SK-N-SH (cell line): Measurements from ENCODE around the gene KDM1A. TPM values are rescaled to one million over a fixed set of nuclear protein-coding genes. Genes with fewer than 3 reads are reported as not detected.
A peak's percentile ranks its signal among the peaks of the same experiment; 100 is the strongest.

Source experiments
- CTCF ChIA-PET: fragments of 300-600, 350-600 bp; formaldehyde crosslinking; extraction: SDS; loops from one replicate; lab custom pipeline; 2021; lab: Yijun Ruan, JAX
- POLR2A ChIA-PET: fragments of 350-600 bp; sonication (Branson Sonifier 250); formaldehyde crosslinking; extraction: SDS; loops from one replicate; lab custom pipeline; 2020; ENCODE audit warnings: antibody characterized with exemption, inconsistent platforms; lab: Yijun Ruan, JAX
- DNase-seq: peaks from one replicate; pipeline ENCODE4 v3.0.0; 2012
- H2AFZ ChIP-seq: fragments of 200-600 bp; sonication (generic); 2 replicates; pipeline ENCODE4 v1.8.1; 2016; ENCODE audit warnings: antibody characterized with exemption, mild to moderate bottlenecking, low read depth
- H3F3A ChIP-seq: fragments of 200-600 bp; sonication (generic); replicated peaks from 2 replicates; pipeline ENCODE3; 2016; ENCODE audit warnings: antibody characterized with exemption, mild to moderate bottlenecking; ENCODE audit not compliant: insufficient read depth
- H3K27ac ChIP-seq, 2 experiments: fragments of 200-500 bp in 1 of 2; fragments of 200-600 bp in 1 of 2; sonication (Bioruptor generic) in 1 of 2; sonication (generic), shearing (Covaris generic) in 1 of 2; 2 replicates each; pipeline versions ENCODE4 v1.5.1 to v1.6.1; 2014 to 2016; ENCODE audit warnings: low read depth in 2 of 2, inconsistent platforms in 1 of 2, low read length in 1 of 2, mild to moderate bottlenecking in 1 of 2, mixed read lengths in 1 of 2
- H3K27me3 ChIP-seq: fragments of 200-600 bp; sonication (generic), shearing (Covaris generic); 2 replicates; pipeline ENCODE4 v1.6.1; 2016; ENCODE audit warnings: mixed run types; ENCODE audit not compliant: insufficient read depth
- H3K36me3 ChIP-seq, 2 experiments: fragments of 200-500 bp in 1 of 2; fragments of 200-600 bp in 1 of 2; sonication (Bioruptor generic) in 1 of 2; sonication (generic) in 1 of 2; replicated peaks in 1 of 2; 2 replicates each; pipeline versions ENCODE3 to v1.5.1; 2014 to 2016; ENCODE audit warnings: low read length in 1 of 2, mild to moderate bottlenecking in 1 of 2; ENCODE audit not compliant: insufficient read depth in 2 of 2, control insufficient read depth in 1 of 2
- H3K4me1 ChIP-seq, 2 experiments: fragments of 200-500 bp in 1 of 2; fragments of 200-600 bp in 1 of 2; sonication (Bioruptor generic) in 1 of 2; sonication (generic), shearing (Covaris generic) in 1 of 2; 2 replicates each; pipeline versions ENCODE4 v1.5.1 to v1.6.1; 2014 to 2016; ENCODE audit warnings: low read depth in 1 of 2, low read length in 1 of 2, mixed run types in 1 of 2; ENCODE audit not compliant: insufficient read depth in 2 of 2, control insufficient read depth in 1 of 2
- H3K4me2 ChIP-seq: fragments of 200-600 bp; sonication (generic), shearing (Covaris generic); 2 replicates; pipeline ENCODE4 v1.6.1; 2017; ENCODE audit warnings: mixed run types
- H3K4me3 ChIP-seq, 2 experiments: fragments of 200-500 bp in 1 of 2; fragments of 200-600 bp in 1 of 2; sonication (Bioruptor generic) in 1 of 2; sonication (generic), shearing (Covaris generic) in 1 of 2; 2 replicates each; pipeline versions ENCODE4 v1.5.1 to v1.8.1; 2014 to 2016; ENCODE audit warnings: low read depth in 2 of 2, inconsistent platforms in 1 of 2, low read length in 1 of 2, mild to moderate bottlenecking in 1 of 2, mixed read lengths in 1 of 2, moderate library complexity in 1 of 2
- H3K79me2 ChIP-seq: fragments of 200-600 bp; sonication (generic); 2 replicates; pipeline ENCODE4 v1.8.1; 2017; ENCODE audit warnings: mild to moderate bottlenecking; ENCODE audit not compliant: insufficient read depth
- H3K9ac ChIP-seq: fragments of 200-600 bp; sonication (generic); 2 replicates; pipeline ENCODE4 v1.6.1; 2017; ENCODE audit warnings: mixed run types
- H3K9me2 ChIP-seq: fragments of 200-600 bp; sonication (generic); 2 replicates; pipeline ENCODE4 v1.6.1; 2017; ENCODE audit warnings: mixed run types
- H3K9me3 ChIP-seq: fragments of 200-600 bp; sonication (generic); 2 replicates; pipeline ENCODE4 v1.6.1; 2017; ENCODE audit warnings: mixed run types, mild to moderate bottlenecking, moderate library complexity
- H4K20me1 ChIP-seq: fragments of 200-600 bp; sonication (generic); 2 replicates; pipeline ENCODE4 v1.6.1; 2017; ENCODE audit warnings: mild to moderate bottlenecking, mixed run types; ENCODE audit not compliant: insufficient read depth
- ELF1 ChIP-seq: IDR thresholded peaks from 2 replicates; pipeline ENCODE4 v1.4.0; 2012
- EZH2phosphoT487 ChIP-seq: fragments of 200-600 bp; sonication (generic); IDR thresholded peaks from 2 replicates; pipeline ENCODE4 v1.6.1; 2017; ENCODE audit warnings: low read depth, mixed run types, mild to moderate bottlenecking, antibody characterized with exemption, moderate library complexity, borderline replicate concordance
- GABPA ChIP-seq: IDR thresholded peaks from 2 replicates; pipeline ENCODE4 v1.4.0; 2012; ENCODE audit warnings: low read depth, mild to moderate bottlenecking
- NFIC ChIP-seq: IDR thresholded peaks from 2 replicates; pipeline ENCODE4 v1.4.0; 2012; ENCODE audit warnings: borderline replicate concordance
- RAD21 ChIP-seq: IDR thresholded peaks from 2 replicates; pipeline ENCODE4 v1.6.1; 2012; ENCODE audit warnings: mild to moderate bottlenecking, low read length
- RFX5 ChIP-seq: IDR thresholded peaks from 2 replicates; pipeline ENCODE4 v1.6.1; 2012; ENCODE audit warnings: mild to moderate bottlenecking, improper control_type of control experiment, low read length
- RXRA ChIP-seq: IDR thresholded peaks from 2 replicates; pipeline ENCODE4 v1.4.0; 2012; ENCODE audit warnings: low read depth, mild to moderate bottlenecking, borderline replicate concordance
- SIN3A ChIP-seq: IDR thresholded peaks from 2 replicates; pipeline ENCODE4 v1.6.1; 2012; ENCODE audit warnings: low read depth, mild to moderate bottlenecking, low read length, moderate library complexity, borderline replicate concordance
- TEAD4 ChIP-seq: IDR thresholded peaks from 2 replicates; pipeline ENCODE4 v1.4.0; 2012; ENCODE audit warnings: mild to moderate bottlenecking, borderline replicate concordance; ENCODE audit not compliant: insufficient read depth
- WGBS: methylation state at CpG from one replicate; pipeline ENCODE4 v1.1.6; 2017; ENCODE audit warnings: low lambda C conversion rate; 5-methylcytosine and 5-hydroxymethylcytosine counted together
- polyA plus RNA-seq, 3 experiments: library from polyadenylated mRNA; depleted of rRNA; stranded (reverse); fragments of >200 nt; gene quantifications; 2 replicates each; pipeline ENCODE4 v1.2.3, GENCODE V29; 2012
- TF ChIP-seq, protein P1 (sequence below): IDR thresholded peaks from 2 replicates; pipeline ENCODE4; 2012
- TF ChIP-seq, protein P2 (sequence below): fragments of 150-350 bp; IDR thresholded peaks from 2 replicates; pipeline ENCODE4 v1.6.1; 2017; ENCODE audit warnings: antibody characterized with exemption, low read length, low read depth, borderline replicate concordance
- TF ChIP-seq, protein P3 (sequence below): fragments of 200-600 bp; sonication (generic); IDR thresholded peaks from 2 replicates; pipeline ENCODE4 v1.6.1; 2017; ENCODE audit warnings: antibody characterized with exemption, mild to moderate bottlenecking, moderate library complexity

The KDM1A gene
- polyA plus RNA-seq, 1 of the 3 experiments (the other 2 are of a cell fraction) = 71.0 TPM

DNA sequence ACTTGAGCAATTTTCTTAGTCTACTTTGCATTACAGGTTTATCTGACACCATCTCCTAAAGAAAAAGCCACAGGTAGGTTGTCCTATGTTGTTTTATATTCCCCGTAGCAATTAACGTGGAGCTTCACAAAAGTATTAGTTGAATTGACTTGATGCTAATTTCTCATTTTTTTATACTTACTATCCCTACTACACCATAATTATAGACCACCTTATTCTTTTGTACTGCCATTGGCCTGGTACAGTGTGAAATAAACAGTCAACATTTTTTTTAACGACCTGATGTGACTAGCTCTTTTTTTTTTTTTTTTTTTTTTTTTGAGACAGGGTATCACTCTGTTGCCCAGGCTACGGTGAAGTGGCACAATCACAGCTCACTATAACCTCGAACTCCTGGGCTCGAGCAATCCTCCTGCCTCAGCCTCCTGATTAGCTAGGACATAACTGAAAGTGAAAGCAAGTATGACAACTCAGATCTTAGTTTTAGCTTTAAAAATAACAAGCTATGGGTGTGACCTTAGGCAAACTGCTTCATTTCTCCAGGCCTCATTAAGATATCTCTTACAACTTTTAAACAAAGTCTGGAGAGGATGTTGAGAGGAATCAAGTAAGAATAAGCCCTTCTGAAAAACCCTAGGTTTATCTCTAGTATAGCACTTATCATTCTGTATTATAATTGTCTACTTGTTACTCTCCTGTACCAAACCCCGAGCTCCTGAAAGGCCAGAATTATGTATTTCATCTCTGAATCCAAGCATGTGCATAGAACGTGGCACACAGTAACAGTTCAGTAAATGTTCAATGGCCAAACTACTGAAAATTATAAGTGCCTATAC is 99.9 kb downstream of the KDM1A start:
- POLR2A ChIA-PET = interaction anchor here (1.4 kb wide), 1 partner anchor 10 kb away, joined by 3 read pairs; no protein-coding TSS in a partner anchor
- no peak for TF ChIP-seq RXRA
- no peak for TF ChIP-seq NFIC
- TF ChIP-seq ELF1 = no peak
- no peak for TF ChIP-seq RFX5
- TF ChIP-seq SIN3A = no peak
- TF ChIP-seq TEAD4 = no peak
- TF ChIP-seq, protein P1, sequence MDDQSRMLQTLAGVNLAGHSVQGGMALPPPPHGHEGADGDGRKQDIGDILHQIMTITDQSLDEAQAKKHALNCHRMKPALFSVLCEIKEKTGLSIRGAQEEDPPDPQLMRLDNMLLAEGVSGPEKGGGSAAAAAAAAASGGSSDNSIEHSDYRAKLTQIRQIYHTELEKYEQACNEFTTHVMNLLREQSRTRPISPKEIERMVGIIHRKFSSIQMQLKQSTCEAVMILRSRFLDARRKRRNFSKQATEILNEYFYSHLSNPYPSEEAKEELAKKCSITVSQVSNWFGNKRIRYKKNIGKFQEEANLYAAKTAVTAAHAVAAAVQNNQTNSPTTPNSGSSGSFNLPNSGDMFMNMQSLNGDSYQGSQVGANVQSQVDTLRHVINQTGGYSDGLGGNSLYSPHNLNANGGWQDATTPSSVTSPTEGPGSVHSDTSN = no peak
- TF ChIP-seq, protein P2, sequence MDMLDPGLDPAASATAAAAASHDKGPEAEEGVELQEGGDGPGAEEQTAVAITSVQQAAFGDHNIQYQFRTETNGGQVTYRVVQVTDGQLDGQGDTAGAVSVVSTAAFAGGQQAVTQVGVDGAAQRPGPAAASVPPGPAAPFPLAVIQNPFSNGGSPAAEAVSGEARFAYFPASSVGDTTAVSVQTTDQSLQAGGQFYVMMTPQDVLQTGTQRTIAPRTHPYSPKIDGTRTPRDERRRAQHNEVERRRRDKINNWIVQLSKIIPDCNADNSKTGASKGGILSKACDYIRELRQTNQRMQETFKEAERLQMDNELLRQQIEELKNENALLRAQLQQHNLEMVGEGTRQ = no peak
- TF ChIP-seq GABPA = no peak
- TF ChIP-seq, all 33 proteins: peak for 0
- WGBS = 94% methylated on average over 8 of the region's 8 CpGs
- Histone ChIP-seq H3K9ac (no peak overlapping the region), H3K9me3 (no peaks in the 10 kb centered on the region), H3K27ac (peak overlapping the region in 1 of 2 experiments; percentile 16; a peak in 1 of 4 replicates), H3K4me3 (no peak overlapping the region; a peak in 1 of 4 replicates), H3F3A (peaks cover 15% of the 10 kb centered on the region), H3K36me3 (no peaks in the 10 kb centered on the region), H3K79me2 (peaks cover 98% of the 10 kb centered on the region), H3K27me3 (no peaks in the 10 kb centered on the region), H4K20me1 (peaks cover 47% of the 10 kb centered on the region), H3K9me2 (no peaks in the 10 kb centered on the region), H2AFZ (no peak overlapping the region), H3K4me2 (0 out of 2 replicates have a peak overlapping the region, but pooled peaks have one; percentile 32), H3K4me1 (peaks cover 6 to 13% of the 10 kb centered on the region in 2 experiments; a peak in 3 of 4 replicates)
- CTCF ChIA-PET = interaction anchor here (1.0 to 5.7 kb wide), 9 partner anchors 10 to 155 kb away, joined by 3 to 32 read pairs (median 4); no protein-coding TSS in a partner anchor
- no peak for DNase-seq

DNA sequence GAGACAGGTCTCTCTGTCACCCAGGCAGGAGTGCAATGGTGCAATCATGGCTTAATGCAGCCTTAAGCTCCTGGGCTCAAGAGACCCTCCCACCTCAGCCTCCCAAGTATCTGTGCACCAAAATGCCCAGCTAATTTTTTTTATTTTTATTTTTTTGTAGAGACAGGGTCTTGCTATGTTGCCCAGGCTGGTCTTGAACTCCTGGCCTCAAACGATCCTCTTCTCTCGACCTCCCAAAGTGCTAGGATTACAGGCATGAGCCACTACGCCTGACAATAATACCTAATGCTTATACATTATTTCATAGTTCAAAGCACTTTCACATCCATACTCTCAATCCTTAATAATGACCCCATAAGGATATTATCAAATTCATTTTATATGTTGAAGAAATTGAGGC is 101.1 kb downstream of the KDM1A start:
- H3K9me2 ChIP-seq = no peaks in the 10 kb centered on the region
- peaks cover 43% of the 10 kb centered on the region for H4K20me1 ChIP-seq
- H3K36me3 ChIP-seq = no peaks in the 10 kb centered on the region
- ChIA-PET POLR2A (no interaction called here), CTCF (interaction anchor here (1.2 to 6.7 kb wide), 7 partner anchors 11 to 155 kb away, joined by 3 to 33 read pairs (median 6); no protein-coding TSS in a partner anchor)
- peaks cover 98% of the 10 kb centered on the region for H3K79me2 ChIP-seq
- H3K27ac ChIP-seq = no peak overlapping the region
- no peaks in the 10 kb centered on the region for H3K9me3 ChIP-seq
- no peak overlapping the region for H2AFZ ChIP-seq
- peaks cover 12% of the 10 kb centered on the region for H3F3A ChIP-seq
- peaks cover 6 to 15% of the 10 kb centered on the region in 2 experiments; a peak in 3 of 4 replicates for H3K4me1 ChIP-seq
- no peaks in the 10 kb centered on the region for H3K27me3 ChIP-seq
- WGBS = 94% methylated on average over 3 of the region's 3 CpGs
- no peak overlapping the region for H3K9ac ChIP-seq
- no peak overlapping the region for H3K4me2 ChIP-seq
- DNase-seq = no peak
- TF ChIP-seq EZH2phosphoT487 (no peak), SIN3A (no peak), NFIC (no peak), RAD21 (no peak)
- TF ChIP-seq, protein P3, sequence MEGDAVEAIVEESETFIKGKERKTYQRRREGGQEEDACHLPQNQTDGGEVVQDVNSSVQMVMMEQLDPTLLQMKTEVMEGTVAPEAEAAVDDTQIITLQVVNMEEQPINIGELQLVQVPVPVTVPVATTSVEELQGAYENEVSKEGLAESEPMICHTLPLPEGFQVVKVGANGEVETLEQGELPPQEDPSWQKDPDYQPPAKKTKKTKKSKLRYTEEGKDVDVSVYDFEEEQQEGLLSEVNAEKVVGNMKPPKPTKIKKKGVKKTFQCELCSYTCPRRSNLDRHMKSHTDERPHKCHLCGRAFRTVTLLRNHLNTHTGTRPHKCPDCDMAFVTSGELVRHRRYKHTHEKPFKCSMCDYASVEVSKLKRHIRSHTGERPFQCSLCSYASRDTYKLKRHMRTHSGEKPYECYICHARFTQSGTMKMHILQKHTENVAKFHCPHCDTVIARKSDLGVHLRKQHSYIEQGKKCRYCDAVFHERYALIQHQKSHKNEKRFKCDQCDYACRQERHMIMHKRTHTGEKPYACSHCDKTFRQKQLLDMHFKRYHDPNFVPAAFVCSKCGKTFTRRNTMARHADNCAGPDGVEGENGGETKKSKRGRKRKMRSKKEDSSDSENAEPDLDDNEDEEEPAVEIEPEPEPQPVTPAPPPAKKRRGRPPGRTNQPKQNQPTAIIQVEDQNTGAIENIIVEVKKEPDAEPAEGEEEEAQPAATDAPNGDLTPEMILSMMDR = no peak
- H3K4me3 ChIP-seq = no peak overlapping the region
